Left lung (tissue), 10 donors: ENCODE data around the gene OTUD3. TPM values are rescaled to one million over a fixed set of nuclear protein-coding genes. Genes with fewer than 3 reads are reported as not detected.
"Not testable (repeated sequence)": the region's sequence is repeated elsewhere in the genome, so short reads cannot be mapped to it uniquely, and the experiment has no call there.

ENCODE experiments used
- ATAC-seq: fragments of 200-7000 bp; cut with Tn5 transposase; one replicate; pipeline ENCODE4 v1.9.1; 2020; ENCODE audit warnings: moderate library complexity
- DNase-seq, 4 donors: peaks; one replicate each; pipeline ENCODE4 v3.0.0-alpha.2; 2013 to 2020
- H3K27ac ChIP-seq, 2 donors: fragments of 200-600 bp; sonication (generic) in 1 of 2; one replicate each; pipeline versions ENCODE4 v1.5.0 to v1.8.0; 2020 to 2021
- H3K27me3 ChIP-seq, 2 donors: fragments of 200-600 bp; sonication (generic) in 1 of 2; one replicate each; pipeline versions ENCODE4 v1.5.0 to v1.8.0; 2020 to 2021
- H3K36me3 ChIP-seq, 2 donors: fragments of 200-600 bp; sonication (generic) in 1 of 2; one replicate each; pipeline versions ENCODE4 v1.5.0 to v1.8.0; 2020 to 2021
- H3K4me1 ChIP-seq, 2 donors: fragments of 200-600 bp; one replicate each; pipeline ENCODE4 v1.8.0; 2021
- H3K4me3 ChIP-seq, 2 donors: fragments of 200-600 bp; sonication (generic) in 1 of 2; one replicate each; pipeline versions ENCODE4 v1.5.0 to v1.8.0; 2020 to 2021; ENCODE audit warnings: mild to moderate bottlenecking in 1 of 2
- H3K9me3 ChIP-seq, 2 donors: fragments of 200-600 bp; sonication (generic) in 1 of 2; one replicate each; pipeline versions ENCODE4 v1.5.0 to v1.8.0; 2020 to 2021
- intact Hi-C, 2 donors: fragments of 100-400 bp; cut with DNase I; formaldehyde crosslinking; loops; one replicate each; pipeline versions ENCODE4 v1.11.2 to v1.14.2; 2022
- polyA plus RNA-seq, 6 donors: library from polyadenylated mRNA; unstranded; fragments of 120-200 nt; gene quantifications; one replicate each; pipeline ENCODE4 v1.2.1, GENCODE V29; 2013; ENCODE audit not compliant: insufficient read length in 6 of 6
- total RNA-seq, 2 donors: library from RNA; stranded (reverse); fragmentation: NEBNext Ultra II Directional; extraction: Animal tissue kit (Norgen Biotek cat#: 25700); gene quantifications; one replicate each; pipeline ENCODE4 v1.2.1, GENCODE V29; 2021
- TF ChIP-seq, protein P1 (sequence below), 2 donors: fragments of 200-600 bp; sonication (generic) in 1 of 2; IDR thresholded peaks; one replicate each; pipeline versions ENCODE4 v1.5.0 to v1.8.0; 2021; ENCODE audit warnings: antibody characterized with exemption in 2 of 2
- donor health status: DM: no; HTN: yes; CAD: no.
- donor health status: DM: no; HTN: no; CAD: no.

OTUD3 gene
- total and polyA plus RNA-seq, 8 donors, result 9.8 to 52.2 (median 29.0) TPM

- TF ChIP-seq, protein P1, sequence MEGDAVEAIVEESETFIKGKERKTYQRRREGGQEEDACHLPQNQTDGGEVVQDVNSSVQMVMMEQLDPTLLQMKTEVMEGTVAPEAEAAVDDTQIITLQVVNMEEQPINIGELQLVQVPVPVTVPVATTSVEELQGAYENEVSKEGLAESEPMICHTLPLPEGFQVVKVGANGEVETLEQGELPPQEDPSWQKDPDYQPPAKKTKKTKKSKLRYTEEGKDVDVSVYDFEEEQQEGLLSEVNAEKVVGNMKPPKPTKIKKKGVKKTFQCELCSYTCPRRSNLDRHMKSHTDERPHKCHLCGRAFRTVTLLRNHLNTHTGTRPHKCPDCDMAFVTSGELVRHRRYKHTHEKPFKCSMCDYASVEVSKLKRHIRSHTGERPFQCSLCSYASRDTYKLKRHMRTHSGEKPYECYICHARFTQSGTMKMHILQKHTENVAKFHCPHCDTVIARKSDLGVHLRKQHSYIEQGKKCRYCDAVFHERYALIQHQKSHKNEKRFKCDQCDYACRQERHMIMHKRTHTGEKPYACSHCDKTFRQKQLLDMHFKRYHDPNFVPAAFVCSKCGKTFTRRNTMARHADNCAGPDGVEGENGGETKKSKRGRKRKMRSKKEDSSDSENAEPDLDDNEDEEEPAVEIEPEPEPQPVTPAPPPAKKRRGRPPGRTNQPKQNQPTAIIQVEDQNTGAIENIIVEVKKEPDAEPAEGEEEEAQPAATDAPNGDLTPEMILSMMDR (IDR thresholded peaks at IDR 0.05), result no peak
- intact Hi-C loops, result no loop called here
These were observed 37.3 kb upstream of the OTUD3 start for GRCh38 chr1:19844731-19845495.

DNA sequence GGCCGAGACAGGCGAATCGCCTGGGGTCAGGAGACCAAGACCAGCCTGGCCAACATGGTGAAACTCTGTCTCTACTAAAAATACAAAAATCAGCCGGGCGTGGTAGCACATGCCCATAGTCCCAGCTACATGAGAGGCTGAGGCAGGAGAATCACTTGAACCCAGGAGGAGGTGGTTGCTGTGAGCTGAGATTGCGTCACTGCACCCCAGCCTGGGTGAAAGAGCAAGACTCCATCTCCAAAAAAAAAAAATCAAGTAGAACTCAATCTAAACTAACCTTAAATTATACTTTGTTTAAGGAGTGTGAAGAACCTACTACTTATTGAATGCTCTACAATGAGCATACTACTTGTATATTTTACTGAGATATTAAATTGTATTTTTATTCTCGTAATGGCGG, 36.6 kb upstream of the OTUD3 start:
- intact Hi-C loops, result no loop called here
- ATAC-seq, result no peak
- no peak overlapping the region for H3K27ac ChIP-seq

More at GRCh38 chr1:19844731-19845495, 37.3 kb upstream of the OTUD3 start:
- DNase-seq, result peak in 1 of 4 donors; percentile 5
- Histone ChIP-seq H3K27ac (no peak overlapping the region), H3K4me3 (no peak overlapping the region), H3K9me3 (no peaks in the 10 kb centered on the region), H3K4me1 (no peaks in the 10 kb centered on the region), H3K36me3 (no peaks in the 10 kb centered on the region), H3K27me3 (peaks cover 0 to 21% of the 10 kb centered on the region in 2 donors)
- ATAC-seq, result no peak

GRCh38 chr1:19846338-19846737, 35.9 kb upstream of the OTUD3 start:
- TF ChIP-seq, protein P1 (IDR thresholded peaks at IDR 0.05), result no peak
- intact Hi-C loops, result no loop called here
- DNase-seq (no peak), ATAC-seq (no peak)
- H3K27me3 ChIP-seq, result peaks cover 0 to 21% of the 10 kb centered on the region in 2 donors
- H3K36me3 ChIP-seq, result no peaks in the 10 kb centered on the region
- no peaks in the 10 kb centered on the region for H3K4me1 ChIP-seq
- no peaks in the 10 kb centered on the region for H3K9me3 ChIP-seq
- no peak overlapping the region for H3K4me3 ChIP-seq
- no peak overlapping the region for H3K27ac ChIP-seq

More for the DNA sequence above, 36.6 kb upstream of the OTUD3 start:
- Histone ChIP-seq H3K9me3 (no peaks in the 10 kb centered on the region), H3K36me3 (no peaks in the 10 kb centered on the region), H3K4me3 (no peak overlapping the region), H3K27me3 (peaks cover 0 to 21% of the 10 kb centered on the region in 2 donors), H3K4me1 (no peaks in the 10 kb centered on the region)
- TF ChIP-seq, protein P1 (IDR thresholded peaks at IDR 0.05), result no peak
- no peak for DNase-seq

DNA sequence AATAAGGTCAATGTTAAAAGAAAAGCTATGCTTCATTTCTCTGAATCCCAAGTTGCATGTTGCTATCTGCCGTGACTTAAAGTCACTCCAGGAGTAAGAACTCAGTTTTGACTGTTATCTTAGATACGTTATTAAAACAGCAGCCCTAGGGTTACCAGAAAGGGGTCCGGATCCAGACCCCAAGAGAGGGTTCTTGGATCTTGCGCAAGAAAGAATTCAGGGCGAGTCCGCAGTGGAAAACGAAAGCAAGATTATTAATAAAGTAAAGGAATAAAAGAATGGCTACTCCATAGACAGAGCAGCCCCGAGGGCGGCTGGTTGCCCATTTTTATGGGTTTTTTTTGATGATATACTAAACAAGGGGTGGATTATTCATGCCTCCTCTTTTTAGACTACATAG, 34.9 kb upstream of the OTUD3 start:
- H3K4me1 ChIP-seq, H3K27ac ChIP-seq, intact Hi-C loops, H3K9me3 ChIP-seq, H3K4me3 ChIP-seq, ATAC-seq, H3K36me3 ChIP-seq, DNase-seq: not testable (repeated sequence)
- peaks cover 0 to 21% of the 10 kb centered on the region in 2 donors for H3K27me3 ChIP-seq

DNA sequence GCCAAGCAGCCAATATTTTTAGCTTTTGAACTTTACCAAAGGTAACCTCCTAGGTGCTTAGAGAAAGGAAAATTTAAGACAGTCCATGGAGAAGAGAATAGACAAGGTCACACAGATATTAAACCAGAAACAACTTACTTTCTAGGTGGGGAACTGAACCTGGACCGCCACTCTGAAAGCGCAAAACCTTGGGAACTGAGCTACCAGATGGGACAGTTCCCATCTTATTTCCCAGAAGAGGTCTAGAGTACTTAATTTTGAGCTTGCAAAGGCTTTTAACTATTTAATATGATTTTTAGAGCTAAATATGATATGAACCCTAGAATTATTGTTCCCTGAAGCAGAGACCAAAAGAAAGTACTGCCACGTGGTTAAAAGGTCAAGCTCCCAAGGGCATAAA, 32.9 kb upstream of the OTUD3 start:
- H3K4me3 ChIP-seq, ATAC-seq, H3K9me3 ChIP-seq, H3K27ac ChIP-seq, H3K4me1 ChIP-seq, H3K36me3 ChIP-seq, intact Hi-C loops, DNase-seq: not testable (repeated sequence)
- H3K27me3 ChIP-seq, result peaks cover 0 to 29% of the 10 kb centered on the region in 2 donors

GRCh38 chr1:19850214-19850613, 32.0 kb upstream of the OTUD3 start:
- intact Hi-C loops, result no loop called here
- no peaks in the 10 kb centered on the region for H3K4me1 ChIP-seq
- no peaks in the 10 kb centered on the region for H3K9me3 ChIP-seq
- no peak for ATAC-seq
- H3K27ac ChIP-seq, result no peak overlapping the region
- H3K4me3 ChIP-seq, result no peak overlapping the region
- no peak for DNase-seq
- TF ChIP-seq, protein P1 (IDR thresholded peaks at IDR 0.05), result no peak
- H3K27me3 ChIP-seq, result peaks cover 0 to 26% of the 10 kb centered on the region in 2 donors
- no peaks in the 10 kb centered on the region for H3K36me3 ChIP-seq
